Activated CD4-positive, alpha-beta memory T cell treated with anti-CD3 and anti-CD28 coated beads, Interleukin-2, amount 10 ng/mL, durations not matched to agents 7 days and 5 days (primary cell): ENCODE measurements around the gene HSD17B12. TPM values are rescaled to one million over a fixed set of nuclear protein-coding genes. Genes with fewer than 3 reads are reported as not detected.
"Not testable (repeated sequence)": the region's sequence is repeated elsewhere in the genome, so short reads cannot be mapped to it uniquely, and the experiment has no call there.

Experiments used
- CTCF ChIA-PET: fragments of 350-600 bp; sonication (Branson Sonifier 250); formaldehyde crosslinking; loops from one replicate; lab custom pipeline; 2021; ENCODE audit warnings: antibody characterized with exemption, inconsistent platforms; lab: Charles Lee
- POLR2A ChIA-PET: fragments of 350-600 bp; sonication (Branson Sonifier 250); formaldehyde crosslinking; loops from one replicate; lab custom pipeline; 2021; ENCODE audit warnings: antibody characterized with exemption; lab: Charles Lee
- DNase-seq: peaks from one replicate; pipeline ENCODE4 v3.0.0-alpha.2; 2020
- H3K27ac Mint-ChIP-seq: one replicate; pipeline ENCODE4 v1.8.0; 2021; ENCODE audit warnings: mild to moderate bottlenecking, mixed read lengths
- H3K27me3 Mint-ChIP-seq: one replicate; pipeline ENCODE4 v1.8.0; 2021; ENCODE audit warnings: mixed read lengths
- H3K36me3 Mint-ChIP-seq: one replicate; pipeline ENCODE4 v1.8.0; 2021; ENCODE audit warnings: low read depth, mixed read lengths
- H3K4me1 Mint-ChIP-seq: one replicate; pipeline ENCODE4 v1.8.0; 2021; ENCODE audit warnings: mixed read lengths
- H3K4me3 Mint-ChIP-seq: one replicate; pipeline ENCODE4 v1.8.0; 2021; ENCODE audit warnings: mild to moderate bottlenecking, mixed read lengths
- H3K9me3 Mint-ChIP-seq: one replicate; pipeline ENCODE4 v1.8.0; 2021; ENCODE audit warnings: mixed read lengths
- total RNA-seq, 2 experiments: library from RNA; stranded (reverse); gene quantifications; one replicate each; pipeline ENCODE4 v1.2.3, GENCODE V29; 2021

Gene HSD17B12
- total RNA-seq, 2 experiments from 2014 or later, result 35.2 to 40.7 TPM

DNA sequence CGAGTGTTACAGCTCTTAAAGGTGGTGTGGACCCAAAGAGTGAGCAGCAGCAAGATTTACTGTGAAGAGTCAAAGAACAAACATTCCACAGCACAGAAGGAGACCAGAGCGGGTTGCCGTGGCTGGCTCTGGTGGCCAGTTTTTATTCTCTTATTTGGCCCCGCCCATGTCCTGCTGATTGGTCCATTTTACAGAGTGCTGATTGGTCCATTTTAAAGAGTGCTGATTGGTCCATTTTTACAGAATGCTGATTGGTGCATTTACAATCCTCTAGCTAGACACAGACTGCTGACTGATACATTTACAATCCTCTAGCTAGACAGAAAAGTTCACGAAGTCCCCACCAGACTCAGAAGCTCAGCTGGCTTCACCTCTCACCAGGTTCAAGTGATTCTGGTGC is 88.1 kb downstream of the HSD17B12 start:
- Mint-ChIP-seq H3K36me3 (peaks cover 22% of the 10 kb centered on the region), H3K9me3 (peaks cover 10% of the 10 kb centered on the region)
- H3K4me1 Mint-ChIP-seq, POLR2A ChIA-PET, H3K4me3 Mint-ChIP-seq, H3K27me3 Mint-ChIP-seq, DNase-seq, H3K27ac Mint-ChIP-seq: not testable (repeated sequence)
- CTCF ChIA-PET, result interaction anchor here (1.2 kb wide), 1 partner anchor 83 kb away, joined by 3 read pairs; no protein-coding TSS in a partner anchor

DNA sequence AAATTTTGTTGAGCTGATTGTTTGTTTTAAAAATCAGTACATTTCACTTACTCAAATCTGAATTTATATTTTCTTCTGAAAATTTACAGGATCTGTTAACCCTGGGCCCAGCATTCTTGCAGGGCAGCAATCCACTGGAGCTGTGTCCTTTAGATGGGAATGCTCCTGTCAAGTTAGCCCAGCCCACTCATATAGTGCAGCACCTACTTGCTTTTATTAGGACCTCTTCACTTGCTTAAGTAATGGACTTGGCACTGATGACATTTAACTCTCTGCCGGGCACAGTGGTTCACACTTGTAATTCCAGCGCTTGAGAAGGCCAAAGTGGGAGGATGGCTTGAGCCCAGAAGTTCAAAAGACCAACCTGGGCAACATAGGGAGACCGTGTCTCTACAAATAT is 89.6 kb downstream of the HSD17B12 start:
- Mint-ChIP-seq H3K27ac (no peak overlapping the region), H3K9me3 (peaks cover 12% of the 10 kb centered on the region), H3K4me1 (no peaks in the 10 kb centered on the region), H3K36me3 (peaks cover 17% of the 10 kb centered on the region), H3K27me3 (no peaks in the 10 kb centered on the region), H3K4me3 (no peak overlapping the region)
- no peak for DNase-seq
- CTCF ChIA-PET, result no interaction called here
- POLR2A ChIA-PET, result no interaction called here

DNA sequence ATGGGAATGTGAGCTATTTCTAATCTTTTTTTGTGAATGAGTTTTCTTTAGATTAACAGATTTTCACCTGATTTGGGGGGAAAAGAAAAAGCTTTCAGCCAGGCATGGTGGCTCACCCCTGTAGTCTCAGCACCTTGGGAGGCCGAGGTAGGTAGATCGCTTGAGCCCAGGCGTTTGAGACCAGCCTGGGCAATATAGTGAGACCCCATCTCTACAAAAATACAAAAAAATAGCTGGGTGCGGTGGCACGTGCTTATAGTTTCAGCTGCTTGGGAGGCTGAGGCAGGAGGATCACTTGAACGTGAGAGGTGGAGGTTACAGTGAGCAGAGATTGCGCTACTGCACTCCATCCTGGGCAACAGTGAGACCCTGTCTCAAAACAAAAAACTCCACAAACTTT is 92.2 kb downstream of the HSD17B12 start:
- H3K4me3 Mint-ChIP-seq, result no peak overlapping the region
- DNase-seq, result no peak
- peaks cover 10% of the 10 kb centered on the region for H3K36me3 Mint-ChIP-seq
- peaks cover 7% of the 10 kb centered on the region for H3K9me3 Mint-ChIP-seq
- H3K4me1 Mint-ChIP-seq, result no peaks in the 10 kb centered on the region
- no peaks in the 10 kb centered on the region for H3K27me3 Mint-ChIP-seq
- CTCF ChIA-PET, result no interaction called here
- POLR2A ChIA-PET, result no interaction called here
- no peak overlapping the region for H3K27ac Mint-ChIP-seq

DNA sequence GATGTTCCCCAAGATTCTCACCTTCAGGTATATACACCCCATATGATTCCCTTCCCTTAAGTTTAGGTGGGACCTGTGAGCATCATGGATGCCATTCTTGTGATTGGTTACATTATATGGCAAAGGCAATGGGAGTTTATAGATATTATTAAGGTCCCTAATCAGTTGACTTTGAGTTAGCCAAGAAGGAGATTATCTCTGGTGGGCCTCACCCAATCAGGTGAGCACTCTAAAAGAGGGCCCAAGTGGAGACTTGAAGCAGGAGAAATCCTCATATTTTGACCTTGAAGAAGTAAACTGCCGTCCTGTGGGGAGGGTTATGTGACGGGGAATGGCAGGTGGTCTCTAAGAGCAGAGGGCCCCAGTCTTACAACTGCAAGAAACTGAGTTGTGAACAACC is 94.2 kb downstream of the HSD17B12 start:
- DNase-seq, result no peak
- Mint-ChIP-seq H3K36me3 (peaks cover 13% of the 10 kb centered on the region), H3K27me3 (no peaks in the 10 kb centered on the region), H3K27ac (no peak overlapping the region), H3K4me3 (no peak overlapping the region), H3K9me3 (peaks cover 7% of the 10 kb centered on the region), H3K4me1 (no peaks in the 10 kb centered on the region)
- ChIA-PET CTCF (no interaction called here), POLR2A (no interaction called here)

DNA sequence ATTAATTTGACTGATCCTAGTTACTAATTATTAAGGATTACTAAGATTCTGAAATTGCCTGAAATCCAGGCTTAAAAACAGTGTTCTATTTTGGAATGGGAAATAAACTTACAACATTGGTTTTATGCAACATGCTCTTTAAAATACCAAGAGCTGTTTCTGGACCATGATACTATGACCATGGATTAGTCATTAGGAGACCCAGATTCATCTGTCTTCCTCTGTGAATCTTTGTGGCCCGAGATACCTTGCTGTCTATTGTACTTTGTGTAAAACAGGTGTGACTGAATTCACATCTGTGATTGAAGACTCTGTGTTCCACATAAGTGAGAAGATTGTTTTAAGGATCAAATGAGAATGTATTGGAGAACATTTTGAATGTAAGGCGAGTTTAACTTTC is 98.8 kb downstream of the HSD17B12 start:
- H3K4me3 Mint-ChIP-seq, result no peak overlapping the region
- H3K9me3 Mint-ChIP-seq, result peaks cover 17% of the 10 kb centered on the region
- peaks cover 11% of the 10 kb centered on the region for H3K36me3 Mint-ChIP-seq
- H3K27me3 Mint-ChIP-seq, result no peaks in the 10 kb centered on the region
- ChIA-PET POLR2A (no interaction called here), CTCF (no interaction called here)
- no peak for DNase-seq
- H3K27ac Mint-ChIP-seq, result no peak overlapping the region
- H3K4me1 Mint-ChIP-seq, result no peaks in the 10 kb centered on the region

DNA sequence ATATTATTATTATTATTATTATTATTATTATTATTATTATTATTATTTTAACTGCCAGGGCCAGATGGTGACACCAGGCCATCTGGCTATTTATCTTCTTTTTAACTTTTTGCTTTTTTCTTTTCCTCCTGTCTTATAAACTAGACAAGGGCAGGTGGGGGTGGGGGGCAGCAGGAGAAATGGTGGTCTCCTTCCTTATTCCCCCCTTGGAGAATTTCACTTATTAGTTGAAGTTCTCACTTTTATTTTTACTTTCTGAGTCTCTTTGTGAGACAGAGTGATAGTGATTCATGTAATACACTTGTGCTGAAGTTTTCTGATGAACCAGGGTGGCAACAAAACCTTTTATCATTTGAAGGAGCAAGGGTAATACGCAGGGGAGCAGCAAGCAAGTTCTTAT is 103.8 kb downstream of the HSD17B12 start:
- H3K27ac Mint-ChIP-seq, result no peak overlapping the region

DNA sequence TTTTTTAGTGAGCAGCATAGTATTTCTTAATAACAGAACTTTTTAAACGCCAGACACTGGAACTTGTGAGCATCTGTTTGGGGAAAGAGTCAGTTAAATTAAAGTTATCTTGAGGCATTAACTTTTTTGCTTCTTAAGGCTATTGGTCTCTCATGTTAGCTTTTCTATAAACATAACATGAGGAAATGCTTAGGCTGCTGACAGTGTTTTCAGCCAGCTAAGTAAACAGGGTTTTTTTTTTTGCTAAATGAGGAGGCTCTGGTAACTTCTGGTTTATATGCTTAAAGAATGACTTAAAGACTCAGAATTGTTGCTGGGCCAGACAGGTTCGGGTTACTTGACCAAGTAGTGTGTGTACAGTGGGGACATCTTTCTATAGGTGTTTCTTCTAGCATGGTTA is 104.3 kb downstream of the HSD17B12 start:
- ChIA-PET POLR2A (no interaction called here), CTCF (no interaction called here)
- Mint-ChIP-seq H3K27me3 (no peaks in the 10 kb centered on the region), H3K9me3 (peaks cover 20% of the 10 kb centered on the region), H3K27ac (no peak overlapping the region), H3K36me3 (peaks cover 22% of the 10 kb centered on the region), H3K4me3 (no peak overlapping the region), H3K4me1 (peaks cover 2% of the 10 kb centered on the region)
- no peak for DNase-seq

More for the DNA sequence above, 103.8 kb downstream of the HSD17B12 start:
- H3K36me3 Mint-ChIP-seq, result peaks cover 24% of the 10 kb centered on the region
- no peak overlapping the region for H3K4me3 Mint-ChIP-seq
- CTCF ChIA-PET, result no interaction called here
- H3K9me3 Mint-ChIP-seq, result peaks cover 20% of the 10 kb centered on the region
- no peak for DNase-seq
- H3K27me3 Mint-ChIP-seq, result no peaks in the 10 kb centered on the region
- H3K4me1 Mint-ChIP-seq, result peaks cover 2% of the 10 kb centered on the region
- POLR2A ChIA-PET, result no interaction called here

DNA sequence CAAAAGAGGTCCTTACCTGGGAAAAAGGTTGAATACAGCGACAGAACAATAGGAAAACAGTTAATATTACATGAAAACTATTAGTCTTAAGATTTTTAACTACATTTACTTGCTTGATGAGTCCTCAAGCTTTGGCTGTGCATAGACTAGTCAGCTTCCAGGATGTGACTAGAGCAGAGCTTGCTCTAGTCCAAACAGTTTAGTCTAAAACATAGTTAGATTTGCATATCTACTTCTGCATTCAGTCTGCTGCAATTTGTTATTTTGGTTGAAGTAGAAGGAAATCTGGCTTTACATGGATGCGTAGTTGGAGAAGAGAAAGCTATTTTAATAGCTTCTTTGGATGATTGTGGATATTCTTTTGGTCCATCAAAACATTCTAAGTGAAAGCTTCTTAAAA is 104.8 kb downstream of the HSD17B12 start:
- DNase-seq, result no peak
- POLR2A ChIA-PET, result no interaction called here
- Mint-ChIP-seq H3K4me1 (peaks cover 2% of the 10 kb centered on the region), H3K9me3 (peaks cover 20% of the 10 kb centered on the region), H3K27ac (no peak overlapping the region), H3K36me3 (peaks cover 22% of the 10 kb centered on the region), H3K4me3 (no peak overlapping the region), H3K27me3 (no peaks in the 10 kb centered on the region)
- CTCF ChIA-PET, result no interaction called here

DNA sequence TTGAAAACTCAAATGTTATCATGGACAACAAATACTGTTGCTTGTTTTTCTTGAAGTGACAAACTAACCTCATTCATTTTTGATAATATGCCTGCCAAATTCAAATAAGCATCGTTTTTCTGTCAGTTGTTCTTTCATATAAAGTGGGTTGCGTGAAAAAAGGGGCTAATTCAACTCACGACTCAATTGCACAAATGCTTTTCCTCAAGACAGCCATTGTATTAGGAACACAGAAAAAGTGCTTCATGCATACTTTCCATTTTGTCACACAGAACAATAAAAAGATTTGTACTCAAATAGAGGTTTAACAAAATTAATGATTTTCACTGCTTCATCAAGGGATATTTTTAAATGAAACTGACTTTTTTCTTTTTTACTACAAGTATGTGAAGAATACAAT is 105.5 kb downstream of the HSD17B12 start:
- no peak overlapping the region for H3K27ac Mint-ChIP-seq
- H3K27me3 Mint-ChIP-seq, result no peaks in the 10 kb centered on the region
- ChIA-PET CTCF (no interaction called here), POLR2A (no interaction called here)
- peaks cover 22% of the 10 kb centered on the region for H3K36me3 Mint-ChIP-seq
- DNase-seq, result no peak
- H3K4me1 Mint-ChIP-seq, result peaks cover 2% of the 10 kb centered on the region
- peaks cover 20% of the 10 kb centered on the region for H3K9me3 Mint-ChIP-seq
- no peak overlapping the region for H3K4me3 Mint-ChIP-seq

DNA sequence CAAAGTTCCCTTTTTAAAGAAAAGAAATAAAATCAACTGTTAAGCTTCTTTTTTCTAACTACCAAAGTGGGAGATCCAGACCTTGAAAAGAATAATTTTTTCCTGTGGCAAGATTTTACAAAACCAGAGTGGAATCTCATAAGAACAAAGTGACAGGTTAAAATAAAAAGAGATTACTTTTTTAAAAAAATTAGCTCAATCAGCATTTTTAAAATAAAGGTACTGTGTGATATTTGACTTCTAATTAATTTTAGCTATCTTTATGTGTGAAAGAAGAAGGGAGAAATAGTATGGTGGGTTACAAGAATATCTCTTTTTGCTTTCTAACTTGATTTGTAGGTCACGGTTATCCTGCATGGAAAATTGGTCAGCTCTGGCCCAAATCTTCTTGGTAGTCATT is 107.3 kb downstream of the HSD17B12 start:
- Mint-ChIP-seq H3K36me3 (peaks cover 22% of the 10 kb centered on the region), H3K4me1 (peaks cover 2% of the 10 kb centered on the region), H3K27me3 (no peaks in the 10 kb centered on the region), H3K9me3 (peaks cover 19% of the 10 kb centered on the region), H3K4me3 (no peak overlapping the region), H3K27ac (no peak overlapping the region)
- ChIA-PET POLR2A (no interaction called here), CTCF (interaction anchor here (1.1 to 1.3 kb wide), 2 partner anchors 38 to 64 kb away, joined by 3 read pairs; no protein-coding TSS in a partner anchor)
- DNase-seq, result no peak

DNA sequence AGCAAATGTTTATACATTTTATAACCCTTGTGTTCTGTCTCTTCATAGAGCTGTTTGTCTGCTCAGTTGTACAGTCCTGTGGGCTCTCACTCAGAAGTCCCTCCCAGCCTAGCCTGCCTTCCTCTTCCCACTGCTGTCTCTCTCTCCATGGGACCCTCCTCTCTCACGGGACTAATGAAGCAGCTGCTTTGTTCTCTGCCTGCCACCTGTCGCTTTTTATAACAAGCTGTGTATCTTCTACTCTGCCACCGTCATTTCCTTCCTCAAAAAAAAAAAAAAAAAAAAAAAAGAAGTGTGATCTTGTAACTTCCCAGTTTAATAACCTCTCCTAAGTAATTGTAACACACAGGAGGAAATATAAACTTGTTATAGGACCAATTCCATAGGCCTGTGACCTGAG is 107.9 kb downstream of the HSD17B12 start:
- ChIA-PET CTCF (interaction anchor here (1.1 to 1.3 kb wide), 2 partner anchors 37 to 63 kb away, joined by 3 read pairs; no protein-coding TSS in a partner anchor), POLR2A (no interaction called here)
- H3K4me3 Mint-ChIP-seq, result no peak overlapping the region
- peaks cover 16% of the 10 kb centered on the region for H3K9me3 Mint-ChIP-seq
- H3K27me3 Mint-ChIP-seq, result no peaks in the 10 kb centered on the region
- H3K4me1 Mint-ChIP-seq, result peaks cover 2% of the 10 kb centered on the region
- H3K27ac Mint-ChIP-seq, result no peak overlapping the region
- DNase-seq, result no peak
- peaks cover 20% of the 10 kb centered on the region for H3K36me3 Mint-ChIP-seq

DNA sequence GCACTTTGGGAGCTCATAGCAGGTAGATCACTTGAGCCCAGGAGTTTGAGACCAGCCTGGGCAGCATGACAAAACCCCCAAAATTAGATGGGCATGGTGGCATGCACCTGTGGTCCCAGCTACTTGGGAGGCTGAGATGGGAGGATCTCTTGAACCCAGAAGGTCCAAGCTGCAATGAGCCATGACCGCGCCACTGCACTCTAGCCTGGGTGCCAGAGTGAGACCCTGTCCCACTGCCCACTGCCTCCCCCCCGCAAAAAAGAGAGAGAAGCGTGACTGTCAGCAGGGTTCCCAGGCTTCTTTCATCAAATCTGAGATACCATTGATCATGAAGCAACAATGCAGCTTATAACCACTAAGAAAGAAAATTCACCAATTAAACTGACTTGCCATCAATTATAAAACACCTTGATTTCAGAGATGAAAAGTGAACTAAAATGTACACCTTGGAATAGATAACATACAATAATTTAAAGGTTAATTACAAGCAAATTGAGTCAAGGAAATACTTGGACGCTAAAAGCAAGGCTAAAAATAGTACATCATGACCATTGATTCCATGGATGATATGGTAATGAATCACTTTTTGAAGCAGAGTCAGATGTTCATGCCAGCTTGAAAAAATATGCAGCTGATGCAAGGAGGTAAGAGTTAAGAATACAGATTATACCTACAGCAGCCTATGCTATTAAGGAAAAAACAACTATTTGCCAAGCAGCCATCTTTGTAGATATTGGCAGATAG is 109.3 kb downstream of the HSD17B12 start:
- ChIA-PET POLR2A (no interaction called here), CTCF (no interaction called here)
- peaks cover 10% of the 10 kb centered on the region for H3K9me3 Mint-ChIP-seq
- peaks cover 11% of the 10 kb centered on the region for H3K36me3 Mint-ChIP-seq
- H3K27me3 Mint-ChIP-seq, result no peaks in the 10 kb centered on the region
- DNase-seq, result no peak
- H3K4me1 Mint-ChIP-seq, result peaks cover 2% of the 10 kb centered on the region
- H3K27ac Mint-ChIP-seq, result no peak overlapping the region
- no peak overlapping the region for H3K4me3 Mint-ChIP-seq

DNA sequence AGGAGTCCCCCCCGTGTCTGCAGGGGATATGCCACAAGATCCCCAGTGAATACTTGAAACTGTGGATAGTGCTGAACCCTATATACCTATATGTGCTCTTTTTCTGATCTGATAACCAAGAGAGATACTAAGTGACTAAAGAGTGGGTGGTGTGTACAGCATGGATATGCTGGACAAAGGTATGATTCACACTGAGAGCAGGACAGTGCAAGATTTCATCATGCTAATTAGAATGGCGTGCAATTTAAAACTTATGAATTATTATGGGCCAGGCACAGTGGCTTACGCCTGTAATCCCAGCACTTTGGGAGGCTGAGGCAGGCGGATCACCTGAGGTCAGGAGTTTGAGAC is 109.9 kb downstream of the HSD17B12 start:
- H3K27ac Mint-ChIP-seq, result no peak overlapping the region
- peaks cover 6% of the 10 kb centered on the region for H3K9me3 Mint-ChIP-seq
- no peak for DNase-seq
- H3K36me3 Mint-ChIP-seq, result peaks cover 11% of the 10 kb centered on the region
- no peaks in the 10 kb centered on the region for H3K27me3 Mint-ChIP-seq
- H3K4me3 Mint-ChIP-seq, result no peak overlapping the region
- ChIA-PET CTCF (no interaction called here), POLR2A (no interaction called here)
- peaks cover 2% of the 10 kb centered on the region for H3K4me1 Mint-ChIP-seq

DNA sequence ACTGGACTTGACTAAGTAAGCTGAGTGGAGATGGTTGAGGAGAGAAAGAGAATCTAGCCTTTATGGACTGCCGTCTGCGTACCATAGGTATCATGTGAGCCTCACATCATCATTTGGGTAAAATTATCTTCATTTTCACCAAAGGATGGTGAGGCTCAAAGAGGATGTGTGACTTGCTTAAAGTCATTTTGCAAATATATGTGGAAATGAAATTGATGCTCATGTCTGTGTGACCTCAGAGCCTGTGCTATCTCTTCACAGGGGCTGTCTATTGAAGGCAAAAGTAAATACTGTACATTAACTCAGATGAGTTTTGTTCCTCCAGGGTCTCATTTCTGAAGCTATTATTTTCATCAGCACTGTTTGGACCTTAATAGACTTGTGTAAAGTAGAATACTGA is 116.8 kb downstream of the HSD17B12 start:
- H3K27ac Mint-ChIP-seq, result no peak overlapping the region
- no peaks in the 10 kb centered on the region for H3K9me3 Mint-ChIP-seq
- H3K4me3 Mint-ChIP-seq, result no peak overlapping the region
- H3K27me3 Mint-ChIP-seq, result no peaks in the 10 kb centered on the region
- H3K36me3 Mint-ChIP-seq, result peaks cover 4% of the 10 kb centered on the region
- ChIA-PET POLR2A (no interaction called here), CTCF (no interaction called here)
- H3K4me1 Mint-ChIP-seq, result no peaks in the 10 kb centered on the region
- no peak for DNase-seq
